Activated CD4-positive, alpha-beta T cell treated with anti-CD3 and anti-CD28 coated beads for 36 hours (primary cell): ENCODE data around the gene STARD5. TPM values are rescaled to one million over a fixed set of nuclear protein-coding genes. Genes with fewer than 3 reads are reported as not detected.
A peak's percentile ranks its signal among the peaks of the same experiment; 100 is the strongest.
"Not testable (repeated sequence)": the region's sequence is repeated elsewhere in the genome, so short reads cannot be mapped to it uniquely, and the experiment has no call there.

Source experiments
- ATAC-seq: fragments of 200-7000 bp; cut with Tn5 transposase; one replicate; pipeline ENCODE4 v1.10.0; 2021; ENCODE audit warnings: mild to moderate bottlenecking, moderate library complexity
- CTCF ChIA-PET: fragments of 350-600 bp; sonication (Branson Sonifier 250); formaldehyde crosslinking; loops from one replicate; lab custom pipeline; 2021; ENCODE audit warnings: antibody characterized with exemption; lab: Charles Lee
- POLR2A ChIA-PET: fragments of 350-600 bp; sonication (Branson Sonifier 250); formaldehyde crosslinking; loops from one replicate; lab custom pipeline; 2021; ENCODE audit warnings: antibody characterized with exemption, inconsistent platforms; lab: Charles Lee
- DNase-seq: peaks from one replicate; pipeline ENCODE4 v3.0.0-alpha.2; 2020
- H3K27ac Mint-ChIP-seq: one replicate; pipeline ENCODE4 v1.8.0; 2021; ENCODE audit warnings: mixed read lengths
- H3K27me3 Mint-ChIP-seq: one replicate; pipeline ENCODE4 v1.8.0; 2021; ENCODE audit warnings: mixed read lengths
- H3K36me3 Mint-ChIP-seq: one replicate; pipeline ENCODE4 v1.8.0; 2021; ENCODE audit warnings: low read depth, mixed read lengths
- H3K4me1 Mint-ChIP-seq: one replicate; pipeline ENCODE4 v1.8.0; 2021; ENCODE audit warnings: mixed read lengths
- H3K4me3 Mint-ChIP-seq: one replicate; pipeline ENCODE4 v1.8.0; 2021; ENCODE audit warnings: mild to moderate bottlenecking, moderate library complexity, mixed read lengths
- H3K9me3 Mint-ChIP-seq: one replicate; pipeline ENCODE4 v1.8.0; 2021; ENCODE audit warnings: low read depth, mixed read lengths
- intact Hi-C, 2 experiments: fragments of 100-400 bp; cut with DNase I in 1 of 2; cut with micrococcal nuclease in 1 of 2; formaldehyde crosslinking; loops; one replicate each; pipeline versions ENCODE4 v1.14.2 to v1.15.1; 2022 to 2024; cut with DNase I, micrococcal nuclease
- total RNA-seq, 2 experiments: library from RNA; stranded (reverse); gene quantifications; one replicate each; pipeline ENCODE4 v1.2.3, GENCODE V29; 2021

Gene STARD5
- total RNA-seq, 2 experiments from 2014 or later, result 8.9 to 9.2 TPM

DNA sequence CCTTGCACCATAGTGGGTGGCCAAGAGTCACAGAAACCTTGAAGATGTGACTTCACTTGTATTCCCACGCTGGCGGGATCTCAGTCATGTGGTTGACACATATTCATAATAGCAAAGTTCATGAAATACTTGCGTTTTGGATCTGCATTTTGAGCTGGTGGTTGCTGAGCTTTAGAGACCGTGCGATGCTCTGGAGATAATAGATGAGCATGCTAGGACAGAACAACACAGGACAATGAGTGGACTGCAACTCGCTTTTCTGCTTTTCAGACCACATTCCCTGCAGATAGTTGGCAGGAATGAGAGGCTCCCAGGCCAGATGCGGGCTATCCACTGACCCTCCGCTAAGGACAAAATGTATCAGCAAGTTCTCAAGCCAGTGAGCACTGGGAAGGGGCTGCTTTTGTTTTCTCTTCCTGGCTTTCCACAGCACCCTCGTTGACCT lies 13.8 kb upstream of the STARD5 start:
- ChIA-PET POLR2A (no interaction called here), CTCF (interaction anchor here (0.6 to 7.2 kb wide), 3 partner anchors 64 to 771 kb away, joined by 3 to 63 read pairs (median 4); no protein-coding TSS in a partner anchor)
- ATAC-seq (no peak), DNase-seq (no peak)
- Mint-ChIP-seq H3K4me3 (no peak overlapping the region), H3K9me3 (no peaks in the 10 kb centered on the region), H3K36me3 (no peaks in the 10 kb centered on the region), H3K4me1 (peaks cover 5% of the 10 kb centered on the region), H3K27me3 (no peaks in the 10 kb centered on the region), H3K27ac (no peak overlapping the region)
- intact Hi-C loops, result loop anchor here in 1 of 2 experiments (10.0 kb wide), 1 partner anchor 233 kb away; no protein-coding TSS in a partner anchor

DNA sequence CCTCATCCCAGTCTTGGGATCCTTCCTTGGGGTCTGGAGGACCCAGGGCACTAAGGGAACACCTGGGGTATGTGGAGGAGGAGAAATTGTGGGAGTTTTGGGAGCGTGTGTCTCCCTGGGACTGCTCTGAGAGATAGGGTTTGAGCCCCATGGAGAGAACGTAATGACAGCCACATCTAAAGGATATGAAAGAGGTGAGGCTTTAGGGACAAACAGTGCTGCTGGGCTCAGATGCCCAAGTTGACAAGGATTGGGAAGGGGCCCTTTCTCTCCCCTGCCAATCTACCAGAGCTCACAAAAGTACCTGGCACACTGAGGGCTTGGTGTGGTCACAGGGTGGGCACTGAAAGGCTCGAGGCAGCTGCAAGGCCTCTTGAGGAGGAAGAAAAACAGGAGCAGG lies 13.3 kb upstream of the STARD5 start:
- Mint-ChIP-seq H3K9me3 (no peaks in the 10 kb centered on the region), H3K4me3 (no peak overlapping the region), H3K4me1 (peaks cover 5% of the 10 kb centered on the region), H3K27ac (no peak overlapping the region), H3K36me3 (no peaks in the 10 kb centered on the region), H3K27me3 (no peaks in the 10 kb centered on the region)
- intact Hi-C loops, result loop anchor here in 1 of 2 experiments (10.0 kb wide), 1 partner anchor 232 kb away; no protein-coding TSS in a partner anchor
- DNase-seq (no peak), ATAC-seq (no peak)
- ChIA-PET CTCF (interaction anchor here (0.6 to 7.2 kb wide), 3 partner anchors 63 to 772 kb away, joined by 3 to 63 read pairs (median 8); no protein-coding TSS in a partner anchor), POLR2A (no interaction called here)

DNA sequence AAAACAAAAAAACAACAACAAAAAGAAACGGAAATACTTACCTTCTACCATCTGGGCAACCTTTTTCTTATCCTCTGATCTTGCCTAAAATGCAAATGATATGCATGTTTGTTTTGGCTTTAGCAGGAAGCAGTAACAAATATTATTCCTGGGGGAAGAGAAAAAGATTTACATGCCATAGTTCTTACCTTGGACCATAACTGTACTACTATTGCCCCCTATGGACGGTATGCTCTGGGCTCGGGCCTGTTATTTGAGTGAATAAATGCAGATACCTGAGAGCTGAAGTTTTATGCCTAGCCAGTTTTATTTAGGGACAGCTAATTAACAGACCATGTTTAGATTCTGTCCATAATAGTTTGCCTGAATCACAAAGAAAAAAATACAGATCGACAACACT lies 12.6 kb upstream of the STARD5 start:
- ATAC-seq (peak; percentile 51), DNase-seq (peak; percentile 52)

DNA sequence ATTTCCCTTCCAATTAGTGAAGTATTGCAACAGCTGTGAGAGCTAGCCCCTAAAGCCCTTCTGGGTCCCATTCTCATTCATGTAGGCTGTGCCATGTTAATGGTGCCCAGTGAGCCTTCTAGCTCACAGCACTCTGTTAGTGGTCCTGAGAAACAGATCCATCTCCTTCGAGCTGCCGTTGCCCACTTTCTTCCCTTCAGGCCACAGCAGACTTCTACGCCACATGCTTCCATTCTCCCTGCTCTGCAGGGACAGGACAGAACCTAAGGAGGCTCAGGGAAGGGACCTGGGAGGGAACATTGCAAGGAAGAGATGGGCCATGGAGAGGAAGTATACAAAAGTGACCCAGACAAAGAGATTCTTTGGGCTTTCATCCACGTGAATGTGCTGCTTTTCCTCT lies 11.7 kb upstream of the STARD5 start:
- H3K4me1 Mint-ChIP-seq, result peaks cover 16% of the 10 kb centered on the region
- DNase-seq (no peak), ATAC-seq (no peak)
- H3K36me3 Mint-ChIP-seq, result peaks cover 2% of the 10 kb centered on the region
- no peaks in the 10 kb centered on the region for H3K27me3 Mint-ChIP-seq
- POLR2A ChIA-PET, result interaction anchor here (0.6 kb wide), 1 partner anchor 105 kb away, joined by 6 read pairs; no protein-coding TSS in a partner anchor
- no peak overlapping the region for H3K4me3 Mint-ChIP-seq
- CTCF ChIA-PET, result interaction anchor here (0.6 to 7.2 kb wide), 7 partner anchors 9 to 1212 kb away, joined by 3 to 63 read pairs (median 3); partner anchors contain the start of gene STARD5
- no peaks in the 10 kb centered on the region for H3K9me3 Mint-ChIP-seq
- no peak overlapping the region for H3K27ac Mint-ChIP-seq
- intact Hi-C loops, result loop anchor here (1.0 to 10.0 kb wide), 2 partner anchors 60 to 231 kb away; no protein-coding TSS in a partner anchor

More for the DNA sequence above, 12.6 kb upstream of the STARD5 start:
- peaks cover 2% of the 10 kb centered on the region for H3K36me3 Mint-ChIP-seq
- peaks cover 7% of the 10 kb centered on the region for H3K4me1 Mint-ChIP-seq
- intact Hi-C loops, result loop anchor here (1.0 to 10.0 kb wide), 2 partner anchors 61 to 232 kb away; no protein-coding TSS in a partner anchor
- H3K9me3 Mint-ChIP-seq, result no peaks in the 10 kb centered on the region
- H3K4me3 Mint-ChIP-seq, result no peak overlapping the region
- ChIA-PET POLR2A (no interaction called here), CTCF (interaction anchor here (1.2 to 7.2 kb wide), 2 partner anchors 63 to 71 kb away, joined by 8 to 63 read pairs; no protein-coding TSS in a partner anchor)
- H3K27me3 Mint-ChIP-seq, result no peaks in the 10 kb centered on the region
- H3K27ac Mint-ChIP-seq, result no peak overlapping the region

DNA sequence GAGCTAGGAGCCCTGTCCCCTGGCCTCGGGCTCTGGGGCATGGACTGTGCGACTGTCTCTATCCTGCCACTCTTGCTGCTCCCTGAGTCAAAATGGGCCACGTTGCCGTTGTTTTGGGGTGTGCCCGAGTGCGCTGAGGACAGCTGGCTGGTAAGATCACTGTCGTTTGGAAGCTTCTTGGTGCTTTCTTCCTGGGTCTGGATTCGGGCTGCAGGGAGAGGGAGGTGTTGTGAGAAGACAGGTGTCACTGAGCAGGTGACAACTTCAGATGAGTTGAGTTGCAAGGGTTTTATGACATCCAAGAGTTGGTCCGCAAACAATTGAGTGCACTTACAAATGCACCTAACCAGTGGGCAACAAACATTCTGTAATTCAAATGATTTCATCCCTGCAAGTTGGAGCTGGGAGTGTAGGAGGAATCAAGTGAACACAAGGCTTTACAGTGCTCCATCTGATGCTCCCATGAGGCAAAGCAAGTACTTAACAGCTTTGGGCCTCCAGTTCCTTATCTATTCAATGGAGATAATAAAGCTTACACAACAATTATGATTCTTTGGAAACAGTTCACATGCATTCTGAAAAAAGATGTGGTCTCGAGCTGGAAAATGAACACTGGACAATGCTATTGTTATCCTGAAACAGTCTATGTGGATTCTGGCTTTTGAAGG lies 11.0 kb upstream of the STARD5 start:
- POLR2A ChIA-PET, result interaction anchor here (0.6 kb wide), 1 partner anchor 106 kb away, joined by 6 read pairs; no protein-coding TSS in a partner anchor
- no peak overlapping the region for H3K4me3 Mint-ChIP-seq
- DNase-seq (no peak), ATAC-seq (no peak)
- H3K9me3 Mint-ChIP-seq, result no peaks in the 10 kb centered on the region
- H3K27me3 Mint-ChIP-seq, result no peaks in the 10 kb centered on the region
- peaks cover 2% of the 10 kb centered on the region for H3K36me3 Mint-ChIP-seq
- CTCF ChIA-PET, result interaction anchor here (0.6 to 7.2 kb wide), 9 partner anchors 8 to 1213 kb away, joined by 3 to 63 read pairs (median 3); partner anchors contain the start of genes MEX3B and STARD5
- intact Hi-C loops, result loop anchor here in 1 of 2 experiments (5.0 to 10.0 kb wide), 2 partner anchors 67 to 230 kb away; no protein-coding TSS in a partner anchor
- peaks cover 18% of the 10 kb centered on the region for H3K4me1 Mint-ChIP-seq
- H3K27ac Mint-ChIP-seq, result no peak overlapping the region

DNA sequence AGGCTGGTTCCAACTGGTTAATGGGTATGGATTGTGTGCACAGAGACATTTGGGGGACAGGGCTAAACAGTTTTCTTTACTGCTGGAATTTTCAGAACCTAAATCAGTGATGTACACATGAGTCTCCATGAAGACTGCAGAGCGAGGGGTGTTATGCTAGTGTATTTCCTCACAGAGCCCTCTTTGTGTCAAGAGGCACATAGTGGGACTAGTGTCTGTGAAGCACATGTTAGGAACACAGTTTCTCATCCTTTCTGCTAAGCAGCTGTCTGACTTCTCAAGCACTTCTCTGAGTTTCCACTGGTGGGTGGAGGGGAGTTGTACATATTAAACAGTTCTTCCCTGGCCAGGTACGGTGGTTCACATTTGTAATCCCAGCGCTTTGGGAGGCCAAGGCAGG lies 9.4 kb upstream of the STARD5 start:
- H3K27me3 Mint-ChIP-seq, result no peaks in the 10 kb centered on the region
- POLR2A ChIA-PET, result no interaction called here
- H3K4me3 Mint-ChIP-seq, result no peak overlapping the region
- intact Hi-C loops, result loop anchor here in 1 of 2 experiments (5.0 to 10.0 kb wide), 2 partner anchors 69 to 229 kb away; no protein-coding TSS in a partner anchor
- peaks cover 2% of the 10 kb centered on the region for H3K36me3 Mint-ChIP-seq
- H3K4me1 Mint-ChIP-seq, result peaks cover 18% of the 10 kb centered on the region
- no peak for DNase-seq
- ATAC-seq, result no peak
- H3K27ac Mint-ChIP-seq, result no peak overlapping the region
- CTCF ChIA-PET, result interaction anchor here (0.7 to 7.2 kb wide), 5 partner anchors 53 to 164 kb away, joined by 3 to 63 read pairs (median 3); no protein-coding TSS in a partner anchor
- no peaks in the 10 kb centered on the region for H3K9me3 Mint-ChIP-seq

DNA sequence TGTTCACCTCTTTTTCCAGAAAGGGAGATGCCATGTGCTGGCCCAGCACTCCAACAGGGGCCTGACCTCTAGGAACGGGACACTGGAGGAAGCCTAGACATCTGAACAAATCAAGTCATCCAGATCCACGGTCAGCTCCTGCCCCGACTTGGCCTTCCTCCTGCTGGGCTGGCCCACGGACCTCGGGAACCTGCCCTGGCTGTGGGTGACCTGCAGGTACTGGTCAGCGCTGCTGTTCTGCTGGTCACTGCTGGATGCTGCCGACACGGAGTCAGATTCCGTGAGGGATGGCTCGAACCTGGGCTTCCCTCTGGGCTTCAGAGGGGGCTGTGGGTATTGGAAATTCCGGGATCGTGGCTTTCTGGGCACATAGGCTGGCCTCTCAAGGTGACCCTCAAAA lies 8.4 kb upstream of the STARD5 start:
- no peak for DNase-seq
- H3K4me1 Mint-ChIP-seq, result peaks cover 15% of the 10 kb centered on the region
- no peak overlapping the region for H3K27ac Mint-ChIP-seq
- no peaks in the 10 kb centered on the region for H3K9me3 Mint-ChIP-seq
- no peak for ATAC-seq
- H3K36me3 Mint-ChIP-seq, result peaks cover 2% of the 10 kb centered on the region
- H3K27me3 Mint-ChIP-seq, result no peaks in the 10 kb centered on the region
- H3K4me3 Mint-ChIP-seq, result no peak overlapping the region
- ChIA-PET POLR2A (no interaction called here), CTCF (interaction anchor here (0.6 to 1.5 kb wide), 6 partner anchors 22 to 1898 kb away, joined by 3 to 8 read pairs (median 3); no protein-coding TSS in a partner anchor)
- intact Hi-C loops, result loop anchor here in 1 of 2 experiments (5.0 to 10.0 kb wide), 2 partner anchors 70 to 228 kb away; no protein-coding TSS in a partner anchor

DNA sequence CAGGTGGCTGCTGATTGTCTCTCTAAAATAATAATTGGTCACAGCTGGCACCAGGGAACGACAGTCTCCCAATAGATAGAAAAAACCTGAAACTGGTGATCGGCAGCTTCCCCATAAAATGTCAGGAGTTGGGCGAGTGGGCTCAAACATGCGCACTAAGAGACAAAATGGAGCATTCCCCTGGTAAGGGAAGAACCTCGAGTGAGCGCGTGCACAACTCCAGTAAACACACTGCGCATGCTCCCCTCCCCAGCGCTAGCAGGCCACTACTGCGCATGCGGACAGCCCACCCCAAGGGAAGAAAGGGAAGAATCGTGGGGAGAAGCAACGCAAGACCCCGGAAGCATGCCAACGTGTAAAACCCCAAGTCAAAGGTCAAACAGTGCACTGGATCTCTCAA lies 7.7 kb upstream of the STARD5 start:
- Mint-ChIP-seq H3K4me3 (no peak overlapping the region), H3K4me1 (peaks cover 12% of the 10 kb centered on the region), H3K9me3 (no peaks in the 10 kb centered on the region), H3K27me3 (no peaks in the 10 kb centered on the region), H3K36me3 (peaks cover 2% of the 10 kb centered on the region), H3K27ac (no peak overlapping the region)
- ATAC-seq (no peak), DNase-seq (no peak)
- CTCF ChIA-PET, result interaction anchor here (0.6 to 1.5 kb wide), 6 partner anchors 23 to 66 kb away, joined by 3 to 8 read pairs (median 4); no protein-coding TSS in a partner anchor
- intact Hi-C loops, result loop anchor here in 1 of 2 experiments (5.0 to 10.0 kb wide), 2 partner anchors 71 to 227 kb away; no protein-coding TSS in a partner anchor
- POLR2A ChIA-PET, result no interaction called here

DNA sequence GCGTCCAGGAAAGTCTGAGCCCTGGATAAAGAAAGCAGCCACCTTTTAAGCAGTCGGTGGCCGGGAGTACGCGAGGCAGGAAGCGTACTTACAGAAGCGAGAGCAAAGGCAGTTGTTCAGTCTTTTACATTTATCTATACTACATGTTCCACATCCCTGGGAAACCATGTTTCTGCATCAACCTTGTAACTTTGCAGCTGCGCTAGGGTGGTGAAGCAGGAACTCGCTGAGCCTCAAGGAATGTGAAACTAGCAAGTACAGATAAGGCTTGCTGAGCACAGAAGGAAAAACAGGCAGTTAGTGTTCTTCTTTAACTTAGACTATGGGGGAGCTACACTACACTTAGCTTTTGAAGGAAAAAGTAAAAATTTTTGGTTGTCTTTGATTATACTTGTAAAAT lies 7.2 kb upstream of the STARD5 start:
- H3K36me3 Mint-ChIP-seq, H3K4me3 Mint-ChIP-seq, H3K9me3 Mint-ChIP-seq, DNase-seq, H3K27me3 Mint-ChIP-seq, ATAC-seq, POLR2A ChIA-PET: not testable (repeated sequence)
- CTCF ChIA-PET, result interaction anchor here (0.6 to 1.5 kb wide), 6 partner anchors 23 to 65 kb away, joined by 3 to 8 read pairs (median 4); no protein-coding TSS in a partner anchor
- intact Hi-C loops, result loop anchor here in 1 of 2 experiments (5.0 to 10.0 kb wide), 2 partner anchors 71 to 226 kb away; no protein-coding TSS in a partner anchor
- Mint-ChIP-seq H3K27ac (peak overlapping the region; percentile 47), H3K4me1 (peaks cover 12% of the 10 kb centered on the region)

DNA sequence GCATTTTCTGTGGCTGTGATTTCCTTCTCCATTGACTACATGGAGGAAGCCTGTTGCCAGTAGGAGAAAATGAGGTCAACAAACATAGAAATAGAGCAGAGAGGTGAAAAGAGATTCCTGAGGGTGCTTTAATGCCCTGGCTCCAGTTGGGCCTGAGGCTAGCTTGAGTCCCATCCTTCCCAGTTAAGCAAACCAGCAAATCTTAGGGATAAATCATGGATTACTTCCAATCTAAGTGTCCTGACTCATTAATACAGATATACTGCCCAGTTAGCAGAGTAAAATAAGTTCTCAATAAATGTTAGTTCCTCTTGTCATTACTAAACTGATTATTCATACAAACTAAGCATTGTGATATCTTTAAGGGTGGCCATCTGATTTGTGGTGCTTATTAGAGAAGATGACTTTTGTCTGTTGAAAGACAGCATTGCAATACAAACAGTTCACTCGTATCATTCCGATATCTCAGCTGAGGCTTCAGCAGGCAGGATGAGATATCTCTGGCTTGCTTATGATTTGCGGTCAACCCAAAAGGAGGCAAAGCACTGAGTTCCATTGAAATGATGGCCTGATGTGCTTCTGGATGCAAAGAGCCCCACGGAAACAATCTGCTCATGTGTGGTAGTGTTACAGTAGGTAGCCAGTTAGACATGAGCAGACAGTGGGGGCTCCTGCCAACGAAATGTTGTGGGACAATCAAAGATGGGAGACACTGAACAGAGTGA lies 6.6 kb upstream of the STARD5 start:
- DNase-seq, result no peak
- intact Hi-C loops, result loop anchor here in 1 of 2 experiments (5.0 to 10.0 kb wide), 2 partner anchors 72 to 226 kb away; no protein-coding TSS in a partner anchor
- CTCF ChIA-PET, result interaction anchor here (1.0 to 1.5 kb wide), 4 partner anchors 23 to 65 kb away, joined by 3 to 8 read pairs (median 4); no protein-coding TSS in a partner anchor
- Mint-ChIP-seq H3K4me1 (peaks cover 12% of the 10 kb centered on the region), H3K9me3 (no peaks in the 10 kb centered on the region), H3K36me3 (peaks cover 2% of the 10 kb centered on the region), H3K27ac (peak overlapping the region; percentile 47), H3K4me3 (no peak overlapping the region), H3K27me3 (no peaks in the 10 kb centered on the region)
- POLR2A ChIA-PET, result no interaction called here
- no peak for ATAC-seq
